HCEC 1CT (cell line): ENCODE data around the gene DPEP1.

Experiments used
- DNase-seq: peaks from one replicate; pipeline ENCODE4 v3.0.0-alpha.2; 2017

The DPEP1 gene

GRCh38 chr16:89600427-89600826, 13.0 kb upstream of the DPEP1 start:
- DNase-seq, result no peak

- DNase-seq, result no peak
Observed at GRCh38 chr16:89600956-89601355, 12.5 kb upstream of the DPEP1 start.

- DNase-seq, result no peak
Observed at GRCh38 chr16:89601906-89602272, 11.6 kb upstream of the DPEP1 start.

- peak; percentile 83 for DNase-seq
Observed at GRCh38 chr16:89602273-89602951, 11.0 kb upstream of the DPEP1 start.

GRCh38 chr16:89602952-89603590, 10.4 kb upstream of the DPEP1 start:
- no peak for DNase-seq

- DNase-seq, result no peak
Observed at GRCh38 chr16:89604764-89605163, 8.7 kb upstream of the DPEP1 start.

GRCh38 chr16:89605186-89605970, 8.1 kb upstream of the DPEP1 start:
- DNase-seq, result no peak

GRCh38 chr16:89606006-89606405, 7.4 kb upstream of the DPEP1 start:
- no peak for DNase-seq

GRCh38 chr16:89607453-89607852, 6.0 kb upstream of the DPEP1 start:
- no peak for DNase-seq

GRCh38 chr16:89607937-89608740, 5.3 kb upstream of the DPEP1 start:
- no peak for DNase-seq

GRCh38 chr16:89610108-89610453, 3.4 kb upstream of the DPEP1 start:
- DNase-seq, result no peak

GRCh38 chr16:89612415-89613166, 851 bp upstream of the DPEP1 start:
- DNase-seq, result no peak

GRCh38 chr16:89613954-89614459, 565 bp downstream of the DPEP1 start:
- no peak for DNase-seq

- DNase-seq, result no peak
Observed at GRCh38 chr16:89615176-89615575, 1.7 kb downstream of the DPEP1 start.

- DNase-seq, result no peak
Observed at GRCh38 chr16:89615596-89616090, 2.2 kb downstream of the DPEP1 start.

- DNase-seq, result no peak
Observed at GRCh38 chr16:89616623-89617022, 3.2 kb downstream of the DPEP1 start.

- DNase-seq, result no peak
Observed at GRCh38 chr16:89617036-89617435, 3.6 kb downstream of the DPEP1 start.

GRCh38 chr16:89618109-89618998, 4.9 kb downstream of the DPEP1 start:
- peak; percentile 15 for DNase-seq

GRCh38 chr16:89619840-89620239, 6.4 kb downstream of the DPEP1 start:
- no peak for DNase-seq

GRCh38 chr16:89620406-89620841, 7.0 kb downstream of the DPEP1 start:
- no peak for DNase-seq

GRCh38 chr16:89621136-89621697, 7.8 kb downstream of the DPEP1 start:
- DNase-seq, result no peak
